Hepatocyte (in vitro differentiated cells): ENCODE measurements around the gene USP32. TPM values are rescaled to one million over a fixed set of nuclear protein-coding genes. Genes with fewer than 3 reads are reported as not detected.

Experiments
- DNase-seq: peaks from one replicate; pipeline ENCODE4 v3.0.0-alpha.2; 2016; ENCODE audit warnings: low spot score
- H2AFZ ChIP-seq: fragments of 200-600 bp; sonication (generic); 2 replicates; pipeline ENCODE4 v1.6.0; 2016; ENCODE audit warnings: antibody characterized with exemption, mild to moderate bottlenecking
- H3K27ac ChIP-seq: fragments of 200-600 bp; sonication (generic); 2 replicates; pipeline ENCODE4 v1.5.1; 2016; ENCODE audit warnings: mild to moderate bottlenecking
- H3K27me3 ChIP-seq: fragments of 200-600 bp; sonication (generic); 2 replicates; pipeline ENCODE4 v1.6.1; 2016
- H3K36me3 ChIP-seq: fragments of 200-600 bp; sonication (generic); replicated peaks from 2 replicates; pipeline ENCODE4 v1.5.1; 2016; ENCODE audit warnings: low read depth; ENCODE audit not compliant: insufficient read depth
- H3K4me1 ChIP-seq: fragments of 200-600 bp; sonication (generic); 2 replicates; pipeline ENCODE4 v1.5.1; 2016; ENCODE audit warnings: mild to moderate bottlenecking, moderate library complexity; ENCODE audit not compliant: insufficient read depth
- H3K4me2 ChIP-seq: fragments of 200-600 bp; sonication (generic); 2 replicates; pipeline ENCODE4 v1.6.0; 2016
- H3K4me3 ChIP-seq: fragments of 200-600 bp; sonication (generic); 2 replicates; pipeline ENCODE4 v1.5.1; 2016; ENCODE audit warnings: mild to moderate bottlenecking
- H3K79me2 ChIP-seq: fragments of 200-600 bp; sonication (generic); 2 replicates; pipeline ENCODE4 v1.6.0; 2017; ENCODE audit warnings: mild to moderate bottlenecking
- H3K9me2 ChIP-seq: fragments of 200-600 bp; sonication (generic); replicated peaks from 2 replicates; pipeline ENCODE4 v1.6.0; 2017; ENCODE audit warnings: mild to moderate bottlenecking; ENCODE audit not compliant: insufficient read depth
- H3K9me3 ChIP-seq: fragments of 200-600 bp; sonication (generic); 2 replicates; pipeline ENCODE4 v1.5.1; 2016; ENCODE audit warnings: low read depth, mild to moderate bottlenecking
- H4K20me1 ChIP-seq: fragments of 200-600 bp; sonication (generic); 2 replicates; pipeline ENCODE4 v1.6.0; 2016; ENCODE audit warnings: mild to moderate bottlenecking; ENCODE audit not compliant: insufficient read depth, poor library complexity, severe bottlenecking
- CTCF ChIP-seq: fragments of 200-600 bp; sonication (generic); IDR thresholded peaks from 2 replicates; pipeline ENCODE4 v1.5.1; 2016; ENCODE audit warnings: antibody characterized with exemption, mild to moderate bottlenecking; ENCODE audit not compliant: poor library complexity
- EZH2 ChIP-seq: fragments of 200-600 bp; sonication (generic); IDR thresholded peaks from 2 replicates; pipeline ENCODE4 v1.6.1; 2016; ENCODE audit warnings: antibody characterized with exemption, mild to moderate bottlenecking, borderline replicate concordance
- EZH2phosphoT487 ChIP-seq: fragments of 200-600 bp; sonication (generic); IDR thresholded peaks from one replicate; pipeline ENCODE4 v1.6.1; 2018; ENCODE audit warnings: antibody characterized with exemption, mild to moderate bottlenecking, low read depth, moderate library complexity; ENCODE audit not compliant: unreplicated experiment, severe bottlenecking
- WGBS: methylation state at CpG from one replicate; pipeline ENCODE4 v1.1.6; 2016; ENCODE audit warnings: low lambda C conversion rate; ENCODE audit errors: missing lambda C conversion rate; 5-methylcytosine and 5-hydroxymethylcytosine counted together
- polyA plus RNA-seq: library from polyadenylated mRNA; unstranded; fragments of >200 nt; fragmentation: Nextera tagmentation; extraction: Ambion mirVana; gene quantifications from 2 replicates; pipeline ENCODE4 v1.2.1, GENCODE V29; 2016
- total RNA-seq: library from RNA; depleted of rRNA; stranded (reverse); fragments of >200 nt; gene quantifications from 2 replicates; pipeline ENCODE4 v1.2.3, GENCODE V29; 2014

The USP32 gene
- total and polyA plus RNA-seq, 2 experiments from 2014 or later, result 15.3 to 37.0 TPM

GRCh38 chr17:60361889-60362288, 30.0 kb downstream of the USP32 start:
- Histone ChIP-seq H3K4me2 (no peak overlapping the region), H3K9me3 (no peaks in the 10 kb centered on the region), H4K20me1 (peaks cover 17% of the 10 kb centered on the region), H3K27ac (no peak overlapping the region), H3K27me3 (no peaks in the 10 kb centered on the region), H2AFZ (no peak overlapping the region), H3K79me2 (peaks cover 88% of the 10 kb centered on the region), H3K4me1 (no peaks in the 10 kb centered on the region), H3K4me3 (no peak overlapping the region), H3K9me2 (no peaks in the 10 kb centered on the region), H3K36me3 (no peaks in the 10 kb centered on the region)
- WGBS, result 91% methylated on average over 2 of the region's 2 CpGs
- no peak for DNase-seq
- no peak for TF ChIP-seq CTCF
- no peak for TF ChIP-seq EZH2
- TF ChIP-seq EZH2phosphoT487, result no peak

GRCh38 chr17:60359415-60359814, 32.5 kb downstream of the USP32 start:
- no peak overlapping the region for H2AFZ ChIP-seq
- H4K20me1 ChIP-seq, result peaks cover 13% of the 10 kb centered on the region
- H3K9me3 ChIP-seq, result no peaks in the 10 kb centered on the region
- no peaks in the 10 kb centered on the region for H3K4me1 ChIP-seq
- H3K79me2 ChIP-seq, result peaks cover 79% of the 10 kb centered on the region
- H3K27ac ChIP-seq, result no peak overlapping the region
- H3K36me3 ChIP-seq, result no peaks in the 10 kb centered on the region
- TF ChIP-seq EZH2 (no peak), EZH2phosphoT487 (no peak), CTCF (no peak)
- no peaks in the 10 kb centered on the region for H3K9me2 ChIP-seq
- no peak for DNase-seq
- no peaks in the 10 kb centered on the region for H3K27me3 ChIP-seq
- H3K4me3 ChIP-seq, result no peak overlapping the region
- no peak overlapping the region for H3K4me2 ChIP-seq

- no peaks in the 10 kb centered on the region for H3K36me3 ChIP-seq
- H3K79me2 ChIP-seq, result peaks cover 75% of the 10 kb centered on the region
- H3K9me2 ChIP-seq, result no peaks in the 10 kb centered on the region
- WGBS, result 94% methylated on average over 3 of the region's 3 CpGs
- DNase-seq, result no peak
- H4K20me1 ChIP-seq, result peaks cover 14% of the 10 kb centered on the region
- no peak overlapping the region for H2AFZ ChIP-seq
- no peaks in the 10 kb centered on the region for H3K27me3 ChIP-seq
- no peaks in the 10 kb centered on the region for H3K4me1 ChIP-seq
- H3K4me3 ChIP-seq, result no peak overlapping the region
- TF ChIP-seq CTCF, result no peak
- TF ChIP-seq EZH2, result no peak
- TF ChIP-seq EZH2phosphoT487, result no peak
- H3K27ac ChIP-seq, result no peak overlapping the region
- no peaks in the 10 kb centered on the region for H3K9me3 ChIP-seq
- no peak overlapping the region for H3K4me2 ChIP-seq
Measured at GRCh38 chr17:60358606-60359225, 33.2 kb downstream of the USP32 start.

GRCh38 chr17:60356940-60357339, 35.0 kb downstream of the USP32 start:
- no peak overlapping the region for H3K4me2 ChIP-seq
- H3K27me3 ChIP-seq, result no peaks in the 10 kb centered on the region
- H3K4me1 ChIP-seq, result no peaks in the 10 kb centered on the region
- no peak for DNase-seq
- no peaks in the 10 kb centered on the region for H3K36me3 ChIP-seq
- H4K20me1 ChIP-seq, result peaks cover 29% of the 10 kb centered on the region
- 100% methylated on average over 1 of the region's 1 CpG for WGBS
- H3K79me2 ChIP-seq, result peaks cover 78% of the 10 kb centered on the region
- no peaks in the 10 kb centered on the region for H3K9me2 ChIP-seq
- no peak overlapping the region for H2AFZ ChIP-seq
- H3K9me3 ChIP-seq, result no peaks in the 10 kb centered on the region
- no peak for TF ChIP-seq CTCF
- TF ChIP-seq EZH2, result no peak
- no peak for TF ChIP-seq EZH2phosphoT487
- no peak overlapping the region for H3K4me3 ChIP-seq
- no peak overlapping the region for H3K27ac ChIP-seq
